Measurements from ENCODE around the gene DEPDC7.
"Not testable (repeated sequence)": the region's sequence is repeated elsewhere in the genome, so short reads cannot be mapped to it uniquely, and the experiment has no call there.

DEPDC7 gene

GRCh38 chr11:33027233-33027632 lies 11.6 kb downstream of the DEPDC7 start:
- no peak for DNase-seq

GRCh38 chr11:33027846-33028536 lies 12.3 kb downstream of the DEPDC7 start:
- DNase-seq = no peak

- DNase-seq = no peak
These were observed 12.8 kb downstream of the DEPDC7 start for GRCh38 chr11:33028537-33028914.

GRCh38 chr11:33029218-33029617 lies 13.5 kb downstream of the DEPDC7 start:
- not testable (repeated sequence) for DNase-seq

- no peak for DNase-seq
These were observed 17.8 kb downstream of the DEPDC7 start for GRCh38 chr11:33033493-33033892.

- DNase-seq = no peak
These were observed 19.3 kb downstream of the DEPDC7 start for GRCh38 chr11:33035011-33035410.

- DNase-seq = peak; percentile 89
These were observed 23.8 kb downstream of the DEPDC7 start, which contains the start of gene TCP11L1 for GRCh38 chr11:33039274-33040032. Gene TCP11L1 (plus strand): TSS chr11:33039572. CDS start chr11:33043774, 4,202 bp downstream.

GRCh38 chr11:33040033-33040861 lies 24.6 kb downstream of the DEPDC7 start:
- peak; percentile 60 for DNase-seq

- no peak for DNase-seq
These were observed 25.3 kb downstream of the DEPDC7 start for GRCh38 chr11:33040862-33041453.

GRCh38 chr11:33043221-33043830 lies 27.6 kb downstream of the DEPDC7 start:
- peak; percentile 60 for DNase-seq

GRCh38 chr11:33044285-33044756 lies 28.6 kb downstream of the DEPDC7 start:
- no peak for DNase-seq

GRCh38 chr11:33045551-33046255 lies 30.0 kb downstream of the DEPDC7 start:
- no peak for DNase-seq

- not testable (repeated sequence) for DNase-seq
These were observed 33.0 kb downstream of the DEPDC7 start for GRCh38 chr11:33048701-33049100.

- not testable (repeated sequence) for DNase-seq
These were observed 34.1 kb downstream of the DEPDC7 start for GRCh38 chr11:33049565-33050408.

- no peak for DNase-seq
These were observed 36.6 kb downstream of the DEPDC7 start for GRCh38 chr11:33052231-33052630.

- DNase-seq = no peak
These were observed 39.7 kb downstream of the DEPDC7 start for GRCh38 chr11:33055375-33055774.

- DNase-seq = no peak
These were observed 41.6 kb downstream of the DEPDC7 start for GRCh38 chr11:33057284-33057683.

GRCh38 chr11:33059331-33060007 lies 43.8 kb downstream of the DEPDC7 start:
- DNase-seq = no peak

GRCh38 chr11:33060271-33060670 lies 44.6 kb downstream of the DEPDC7 start:
- no peak for DNase-seq

- no peak for DNase-seq
These were observed 46.5 kb downstream of the DEPDC7 start for GRCh38 chr11:33062137-33062536.
